Measurements from ENCODE around the gene CFD.
"Not testable (repeated sequence)": the region's sequence is repeated elsewhere in the genome, so short reads cannot be mapped to it uniquely, and the experiment has no call there.

The CFD gene

DNA sequence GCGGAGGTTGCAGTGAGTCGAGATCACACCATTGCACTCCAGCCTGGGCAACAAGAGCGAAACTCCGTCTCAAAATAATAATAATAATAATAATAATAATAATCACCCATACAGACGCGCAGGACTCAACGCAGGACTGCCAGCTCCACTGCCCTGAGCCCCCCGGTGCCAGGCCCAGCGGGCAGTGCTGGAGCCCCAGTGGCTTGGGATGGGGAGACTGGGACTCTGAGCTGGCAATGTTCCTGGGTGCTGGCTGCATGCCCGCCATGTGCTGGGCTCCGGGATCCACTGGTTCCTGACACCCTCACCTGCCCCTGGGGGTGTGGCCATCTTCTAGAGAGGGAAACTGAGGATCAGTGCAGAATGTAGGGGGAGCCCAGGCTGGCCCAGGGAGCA lies 32.2 kb upstream of the CFD start:
- no peak for DNase-seq

DNA sequence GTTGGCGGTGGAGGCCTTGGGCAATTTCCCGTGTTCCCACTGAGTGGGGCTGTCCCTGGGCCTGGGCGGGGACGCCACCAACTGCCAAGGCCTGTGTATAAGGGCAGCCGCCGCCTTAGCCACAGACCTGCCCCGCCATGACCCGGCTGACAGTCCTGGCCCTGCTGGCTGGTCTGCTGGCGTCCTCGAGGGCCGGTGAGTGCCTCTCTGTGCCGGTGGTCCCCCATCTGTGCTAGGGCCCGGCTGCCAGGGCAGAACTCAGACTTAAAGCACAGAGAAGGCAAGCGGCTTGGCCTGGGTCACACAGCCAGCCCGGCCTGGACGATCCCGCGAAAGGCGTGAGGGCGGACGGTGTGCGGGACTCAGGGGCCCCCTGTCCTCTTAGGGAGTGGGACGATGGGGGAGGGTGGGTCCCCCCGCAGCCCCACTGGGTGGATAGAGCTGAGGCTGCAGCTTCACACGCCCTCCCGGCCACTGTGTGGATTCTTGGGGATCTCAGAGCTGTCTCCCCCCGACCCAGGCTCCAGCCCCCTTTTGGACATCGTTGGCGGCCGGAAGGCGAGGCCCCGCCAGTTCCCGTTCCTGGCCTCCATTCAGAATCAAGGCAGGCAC lies 31.6 kb upstream of the CFD start, which contains the start of gene AZU1:
AZU1 (plus strand) TSS at position 128 of the 612 bp plus-strand sequence; CDS start at position 138, 10 bp downstream.
- DNase-seq, result no peak

DNA sequence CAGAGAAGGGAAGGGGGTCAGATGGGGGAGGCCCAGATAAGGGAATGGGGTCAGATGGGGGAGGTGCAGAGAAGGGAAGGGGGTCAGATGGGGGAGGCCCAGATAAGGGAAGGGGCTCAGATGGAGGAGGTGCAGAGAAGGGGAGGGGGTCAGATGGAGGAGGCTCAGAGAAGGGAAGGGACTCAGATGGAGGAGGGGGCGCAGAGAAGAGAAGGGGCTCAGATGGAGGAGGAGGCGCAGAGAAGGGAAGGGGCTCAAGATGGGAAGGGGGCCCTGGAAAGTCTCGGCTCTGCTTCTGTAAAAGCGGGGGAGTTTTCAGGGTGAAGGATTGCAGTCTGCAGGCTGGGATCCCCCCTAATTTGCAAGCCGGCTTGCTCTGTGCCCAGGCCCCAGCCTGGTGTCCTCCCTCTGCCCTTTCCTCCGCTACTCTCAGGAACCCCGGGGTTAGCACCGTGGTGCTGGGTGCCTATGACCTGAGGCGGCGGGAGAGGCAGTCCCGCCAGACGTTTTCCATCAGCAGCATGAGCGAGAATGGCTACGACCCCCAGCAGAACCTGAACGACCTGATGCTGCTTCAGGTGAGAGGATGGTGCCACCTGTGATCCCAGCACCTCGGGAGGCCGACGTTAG lies 30.2 kb upstream of the CFD start:
- DNase-seq, result no peak

DNA sequence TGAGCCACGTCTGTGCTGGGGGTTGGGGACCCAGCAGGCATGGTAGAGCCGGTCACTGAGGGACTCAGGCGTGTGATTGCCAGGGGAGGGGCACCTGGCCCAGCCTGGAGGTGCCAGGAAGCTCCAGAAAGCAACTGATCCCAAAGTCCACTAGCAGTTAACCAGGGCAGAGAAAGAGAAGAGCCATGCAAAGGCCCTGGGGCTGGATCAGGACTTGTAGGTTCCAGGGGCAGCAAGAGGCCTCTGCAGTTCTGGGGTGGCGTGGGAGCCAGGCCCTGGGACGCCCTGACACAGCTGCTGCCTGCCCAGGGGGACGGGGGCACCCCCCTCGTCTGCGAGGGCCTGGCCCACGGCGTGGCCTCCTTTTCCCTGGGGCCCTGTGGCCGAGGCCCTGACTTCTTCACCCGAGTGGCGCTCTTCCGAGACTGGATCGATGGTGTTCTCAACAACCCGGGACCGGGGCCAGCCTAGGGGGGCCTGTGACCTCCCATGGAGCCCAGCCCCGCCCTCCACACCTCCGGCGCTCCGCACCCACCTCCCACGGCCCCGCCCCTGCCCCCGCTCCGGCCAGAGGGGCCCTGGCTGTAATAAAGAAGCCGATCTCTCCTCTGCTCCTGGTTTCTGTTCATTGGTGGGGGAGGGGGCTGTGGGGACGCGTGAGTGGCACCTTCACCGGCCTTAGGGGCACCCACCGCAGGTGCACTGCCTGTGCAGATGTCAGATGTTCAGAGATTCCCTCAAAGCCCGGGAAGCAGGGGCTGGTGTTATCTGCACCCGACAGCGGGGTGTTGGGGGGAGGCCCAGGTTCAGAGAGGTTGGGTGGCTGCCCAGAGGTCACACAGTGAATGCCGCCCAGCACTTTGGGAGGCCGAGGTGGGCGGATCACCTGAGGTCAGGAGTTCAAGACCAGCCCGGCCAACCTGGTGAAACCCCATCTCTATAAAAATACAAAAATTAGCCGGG lies 27.8 kb upstream of the CFD start:
- DNase-seq, result no peak

DNA sequence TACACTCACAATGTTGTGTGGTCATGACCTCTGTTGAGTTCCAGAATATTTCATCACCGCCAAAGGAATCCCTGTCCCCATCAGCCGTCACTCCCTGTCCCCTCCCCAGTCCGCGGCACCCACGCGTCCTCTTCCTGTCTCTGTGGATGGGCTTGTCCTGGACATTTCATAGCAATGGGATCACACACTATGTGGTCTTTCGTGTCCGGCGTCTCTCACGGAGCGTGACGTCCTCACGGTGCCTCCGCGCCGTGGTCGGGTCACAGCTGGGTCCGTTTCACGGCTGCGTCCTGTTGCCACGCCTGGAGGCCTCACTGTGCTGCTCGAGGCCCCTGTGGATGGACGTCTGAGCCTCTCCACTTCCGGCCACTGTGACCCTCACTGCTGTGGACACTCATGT lies 25.2 kb upstream of the CFD start:
- DNase-seq, result no peak

DNA sequence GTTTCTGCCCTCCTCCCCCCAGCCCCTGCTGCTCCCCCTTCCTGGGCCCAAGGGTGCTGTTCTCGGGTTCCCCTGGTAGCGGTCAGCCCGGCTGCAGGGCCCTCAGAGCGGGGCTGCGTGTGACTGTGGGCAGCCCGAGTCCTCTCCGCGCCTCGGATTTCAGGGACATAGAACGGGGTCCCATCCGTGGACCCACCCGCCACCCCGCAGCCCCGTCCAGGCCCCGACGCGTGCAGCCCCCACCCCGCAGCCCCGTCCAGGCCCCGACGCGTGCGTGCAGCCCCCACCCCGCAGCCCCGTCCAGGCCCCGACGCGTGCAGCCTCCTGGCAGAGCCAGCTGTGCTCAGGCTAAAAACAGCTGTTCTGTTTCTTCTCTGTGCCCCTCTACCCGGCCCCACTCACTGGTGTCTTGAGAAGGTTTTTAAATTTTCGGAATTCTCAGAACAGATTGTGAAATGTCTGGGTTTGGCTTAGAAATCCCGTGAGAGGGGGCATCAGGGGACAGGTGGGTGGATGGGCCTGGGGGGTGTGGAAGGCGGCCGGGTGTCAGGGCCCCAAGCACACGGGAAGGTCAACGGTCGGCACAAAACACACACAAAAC lies 24.2 kb upstream of the CFD start:
- no peak for DNase-seq

DNA sequence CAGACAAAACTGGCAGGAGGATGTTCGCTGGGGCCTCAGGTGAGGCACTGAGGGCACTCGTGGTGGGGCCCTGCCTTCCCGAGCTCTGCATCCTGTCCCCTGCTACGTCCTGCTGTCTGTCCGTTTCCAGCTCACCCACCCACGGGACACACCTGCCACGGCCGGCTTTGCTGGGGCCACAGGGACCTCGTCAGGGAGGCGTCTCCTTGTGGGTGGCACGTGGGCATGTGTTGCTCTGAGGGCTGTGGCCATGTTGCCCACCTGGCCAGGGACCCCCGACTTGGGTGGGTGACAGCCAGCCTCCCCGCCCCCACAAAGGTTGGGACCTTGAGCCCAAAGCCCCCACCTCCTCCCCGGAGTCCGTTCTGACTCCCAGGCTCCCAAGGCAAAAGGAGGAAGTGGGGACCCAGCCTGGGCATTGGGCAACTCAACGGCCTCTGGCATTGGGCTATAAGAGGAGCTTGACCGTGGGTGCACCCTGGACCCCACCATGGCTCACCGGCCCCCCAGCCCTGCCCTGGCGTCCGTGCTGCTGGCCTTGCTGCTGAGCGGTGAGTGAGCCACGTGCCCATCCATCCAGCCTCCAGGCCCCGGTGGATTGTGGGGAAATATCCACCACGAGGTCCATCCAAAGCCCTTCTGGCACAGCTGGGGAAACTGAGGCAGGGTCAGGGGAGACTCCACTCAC lies 18.8 kb upstream of the CFD start, which contains the start of gene PRTN3:
PRTN3 (plus strand) TSS at position 481 of the 688 bp plus-strand sequence; CDS start at position 491, 10 bp downstream.
- DNase-seq, result no peak

DNA sequence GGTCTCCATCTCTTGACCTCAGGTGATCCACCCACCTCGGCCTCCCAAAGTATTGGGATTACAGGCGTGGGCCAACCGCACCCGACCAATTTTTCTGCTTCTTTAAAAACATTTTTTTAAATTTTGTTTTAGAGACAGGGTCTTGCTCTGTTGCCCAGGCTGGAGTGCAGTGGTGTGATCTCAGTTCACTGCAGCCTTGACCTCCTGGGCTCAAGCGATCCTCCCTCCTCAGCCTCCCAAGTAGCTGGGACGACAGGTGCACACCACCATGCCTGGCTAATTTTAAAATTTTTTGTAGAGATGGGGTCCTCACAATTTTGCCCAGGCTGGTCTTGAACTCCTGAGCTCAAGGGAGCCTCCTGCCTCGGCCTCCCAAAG lies 16.7 kb upstream of the CFD start:
- DNase-seq, result not testable (repeated sequence)

DNA sequence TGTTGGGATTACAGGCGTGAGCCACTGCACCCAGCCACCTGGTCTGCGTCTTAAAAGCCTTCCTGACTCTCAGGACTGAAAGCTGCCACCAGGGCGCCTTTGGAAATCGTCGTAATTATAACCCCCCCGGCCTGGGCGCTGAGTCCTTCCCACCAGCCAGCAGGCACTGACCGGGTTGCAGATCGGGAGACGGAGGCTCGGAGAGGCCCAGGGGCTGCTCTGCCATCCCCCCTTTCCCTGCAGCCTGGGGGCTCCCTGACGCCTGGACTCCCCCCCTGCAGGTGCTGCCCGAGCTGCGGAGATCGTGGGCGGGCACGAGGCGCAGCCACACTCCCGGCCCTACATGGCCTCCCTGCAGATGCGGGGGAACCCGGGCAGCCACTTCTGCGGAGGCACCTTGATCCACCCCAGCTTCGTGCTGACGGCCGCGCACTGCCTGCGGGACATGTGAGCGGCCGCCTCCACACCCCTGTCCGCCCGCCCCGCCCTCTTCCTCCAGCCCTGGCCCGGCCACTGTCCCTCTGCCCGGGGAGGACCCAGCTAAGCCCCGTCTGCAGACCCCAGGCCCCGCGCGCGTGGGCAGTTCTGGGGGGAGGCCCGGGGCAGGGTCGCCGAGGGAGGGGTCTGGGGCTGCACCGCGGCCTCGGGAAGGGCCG lies 16.2 kb upstream of the CFD start:
- no peak for DNase-seq

DNA sequence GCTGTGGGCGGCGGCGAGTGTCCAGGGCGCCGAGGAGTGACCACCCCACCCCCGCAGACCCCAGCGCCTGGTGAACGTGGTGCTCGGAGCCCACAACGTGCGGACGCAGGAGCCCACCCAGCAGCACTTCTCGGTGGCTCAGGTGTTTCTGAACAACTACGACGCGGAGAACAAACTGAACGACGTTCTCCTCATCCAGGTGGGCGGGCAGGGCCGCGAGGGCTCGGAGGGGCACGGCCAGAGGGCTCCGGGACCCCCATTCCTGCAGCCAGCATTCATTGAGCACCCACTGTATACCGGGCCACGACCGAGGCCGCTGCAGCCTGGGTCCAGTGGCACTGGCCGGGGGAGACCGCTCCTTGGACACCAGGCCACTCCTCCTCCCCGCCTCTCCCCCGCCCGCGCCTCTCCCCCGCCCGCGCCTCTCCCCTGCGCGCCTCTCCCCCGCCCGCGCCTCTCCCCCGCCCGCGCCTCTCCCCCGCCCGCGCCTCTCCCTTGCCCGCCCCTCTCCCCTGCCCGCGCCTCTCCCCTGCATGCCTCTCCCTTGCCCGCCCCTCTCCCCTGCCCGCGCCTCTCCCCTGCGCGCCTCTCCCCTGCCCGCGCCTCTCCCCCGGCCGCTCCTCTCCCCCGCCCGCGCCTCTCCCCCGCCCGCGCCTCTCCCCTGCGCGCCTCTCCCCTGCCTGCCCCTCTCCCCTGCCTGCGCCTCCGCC lies 15.5 kb upstream of the CFD start:
- DNase-seq, result no peak

DNA sequence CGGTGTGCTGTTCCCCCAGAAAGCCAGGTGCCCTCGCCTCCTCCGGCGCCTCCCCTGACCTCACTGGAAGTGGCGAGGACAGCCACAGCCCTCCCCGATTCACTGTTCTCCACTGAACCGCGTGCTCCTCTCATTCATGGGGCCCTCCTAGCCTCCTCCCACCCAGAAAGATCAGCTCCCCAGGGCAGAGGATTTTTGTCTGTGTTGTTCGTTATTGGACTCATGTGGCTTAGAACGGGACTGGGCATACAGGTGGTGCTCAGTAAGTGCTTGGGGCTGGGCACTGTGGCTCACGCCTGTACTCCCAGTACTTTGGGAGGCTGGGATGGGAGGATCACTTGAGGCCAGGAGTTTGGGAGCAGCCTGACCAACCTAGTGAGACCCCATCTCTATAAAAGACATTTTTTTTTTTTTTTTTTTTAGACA lies 14.9 kb upstream of the CFD start:
- no peak for DNase-seq

DNA sequence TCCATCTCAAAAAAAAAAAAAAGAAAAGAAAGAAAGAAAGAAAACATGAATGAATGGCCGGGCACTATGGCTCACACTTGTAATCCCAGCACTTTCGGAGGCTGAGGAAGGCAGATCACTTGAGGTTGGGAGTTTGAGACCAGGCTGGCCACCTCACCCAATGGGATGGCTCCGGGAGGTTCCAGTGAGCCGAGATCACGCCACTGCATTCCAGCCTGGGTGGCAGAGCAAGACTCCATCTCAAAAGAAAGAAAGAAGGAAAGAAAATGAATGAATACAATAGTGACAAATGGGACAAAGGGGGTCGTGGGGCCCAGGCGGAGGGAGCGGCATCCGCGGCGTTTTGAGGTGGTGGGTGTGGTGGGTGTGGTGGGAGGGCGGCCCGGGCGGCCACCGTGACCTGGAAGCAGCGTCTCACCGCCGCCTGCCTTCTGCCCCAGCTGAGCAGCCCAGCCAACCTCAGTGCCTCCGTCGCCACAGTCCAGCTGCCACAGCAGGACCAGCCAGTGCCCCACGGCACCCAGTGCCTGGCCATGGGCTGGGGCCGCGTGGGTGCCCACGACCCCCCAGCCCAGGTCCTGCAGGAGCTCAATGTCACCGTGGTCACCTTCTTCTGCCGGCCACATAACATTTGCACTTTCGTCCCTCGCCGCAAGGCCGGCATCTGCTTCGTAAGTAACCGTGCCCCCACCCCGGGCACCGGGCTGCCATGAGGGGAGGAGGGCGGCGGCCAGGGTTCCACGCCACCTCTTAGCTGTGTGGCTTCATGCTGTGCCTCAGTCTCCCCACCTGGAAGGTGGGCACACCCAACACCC lies 13.6 kb upstream of the CFD start:
- DNase-seq, result no peak

DNA sequence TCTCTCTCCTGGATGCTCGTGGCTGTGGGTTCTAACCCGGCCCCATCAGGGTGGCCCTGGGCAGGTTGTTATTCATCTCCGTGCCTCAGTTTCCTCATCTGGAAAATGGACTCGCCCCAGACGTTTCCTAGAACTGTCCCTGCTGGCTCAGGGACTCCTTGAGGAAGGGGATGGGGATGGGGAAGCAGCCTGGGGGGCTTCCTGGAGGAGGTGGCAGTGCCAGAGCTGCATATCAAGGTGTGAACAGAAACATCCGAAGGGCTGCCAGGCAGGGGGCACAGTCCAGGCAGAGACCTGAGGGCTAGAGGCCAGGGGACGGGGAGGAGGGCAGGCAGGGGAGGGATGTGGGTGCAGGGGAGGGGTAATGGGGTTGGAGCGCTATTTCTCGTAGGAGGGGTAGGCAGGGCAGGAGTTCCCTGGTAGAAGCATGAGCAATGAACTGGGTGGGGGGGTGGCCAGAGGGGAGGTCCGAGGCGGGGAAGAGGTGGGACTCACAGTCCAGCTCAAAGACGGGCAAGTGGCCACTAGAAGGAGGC lies 11.0 kb upstream of the CFD start:
- no peak for DNase-seq

DNA sequence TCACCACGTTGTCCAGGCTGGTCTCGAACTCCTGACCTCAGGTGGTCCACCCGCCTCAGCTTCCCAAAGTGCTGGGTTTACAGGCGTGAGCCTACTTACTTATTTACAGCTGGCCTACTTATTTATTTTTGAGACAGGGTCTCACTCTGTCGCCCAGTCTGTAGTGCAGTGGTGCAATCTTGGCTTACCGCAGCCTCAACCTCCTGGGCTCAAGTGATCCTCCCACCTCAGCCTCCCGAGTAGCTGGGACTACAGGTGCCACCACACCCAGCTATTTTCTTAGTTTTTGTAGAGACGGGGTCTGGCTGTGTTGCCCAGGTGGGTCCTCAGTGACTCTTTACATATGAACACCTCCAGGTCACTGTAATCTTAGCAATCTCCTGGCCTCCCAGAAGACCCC lies 10.3 kb upstream of the CFD start:
- DNase-seq, result not testable (repeated sequence)

DNA sequence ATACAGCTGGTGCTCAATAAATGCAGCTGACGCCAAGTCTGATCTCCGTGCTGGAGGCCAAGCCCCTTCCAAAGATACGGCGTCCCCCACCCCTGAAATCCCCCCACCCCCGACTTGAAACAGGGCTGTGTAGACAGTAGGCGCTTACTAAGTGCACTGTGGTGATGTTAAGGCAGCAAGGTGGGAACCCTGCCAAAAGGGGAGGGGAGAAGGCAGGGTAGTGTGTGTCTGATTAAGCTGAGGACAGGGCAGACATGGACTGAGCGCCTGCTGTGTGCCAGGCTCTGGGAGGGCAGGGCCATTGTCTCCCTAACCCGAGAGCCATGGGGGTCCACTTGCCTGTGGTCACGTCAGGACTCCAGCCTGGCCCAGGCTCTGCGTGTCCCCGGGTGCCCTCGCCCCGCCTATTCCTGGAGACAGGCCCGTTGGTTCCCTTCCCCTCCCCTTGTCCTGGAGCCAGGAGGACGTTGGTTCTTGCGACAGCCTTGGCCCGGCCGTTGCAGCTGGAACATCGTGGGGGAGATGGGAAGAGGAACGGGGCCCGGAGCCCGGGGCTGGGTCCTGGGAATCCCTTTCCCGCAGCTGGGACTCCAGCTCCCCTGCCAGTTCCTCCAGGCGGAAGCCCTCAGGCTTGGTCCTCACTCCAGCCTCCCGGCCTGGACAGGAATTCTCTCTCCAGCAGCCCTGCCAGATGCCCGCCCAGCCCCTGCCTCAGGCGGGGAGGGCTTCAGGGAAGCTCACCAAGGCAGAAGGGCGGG lies 9.1 kb upstream of the CFD start:
- DNase-seq, result no peak

DNA sequence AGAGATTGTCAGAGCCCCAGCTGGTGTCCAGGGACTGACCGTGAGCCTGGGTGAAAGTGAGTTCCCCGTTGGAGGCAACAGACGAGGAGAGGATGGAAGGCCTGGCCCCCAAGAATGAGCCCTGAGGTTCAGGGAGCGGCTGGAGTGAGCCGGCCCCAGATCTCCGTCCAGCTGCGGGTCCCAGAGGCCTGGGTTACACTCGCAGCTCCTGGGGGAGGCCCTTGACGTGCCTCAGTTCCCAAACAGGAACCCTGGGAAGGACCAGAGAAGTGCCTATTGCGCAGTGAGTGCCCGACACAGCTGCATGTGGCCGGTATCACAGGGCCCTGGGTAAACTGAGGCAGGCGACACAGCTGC lies 8.5 kb upstream of the CFD start:
- no peak for DNase-seq

DNA sequence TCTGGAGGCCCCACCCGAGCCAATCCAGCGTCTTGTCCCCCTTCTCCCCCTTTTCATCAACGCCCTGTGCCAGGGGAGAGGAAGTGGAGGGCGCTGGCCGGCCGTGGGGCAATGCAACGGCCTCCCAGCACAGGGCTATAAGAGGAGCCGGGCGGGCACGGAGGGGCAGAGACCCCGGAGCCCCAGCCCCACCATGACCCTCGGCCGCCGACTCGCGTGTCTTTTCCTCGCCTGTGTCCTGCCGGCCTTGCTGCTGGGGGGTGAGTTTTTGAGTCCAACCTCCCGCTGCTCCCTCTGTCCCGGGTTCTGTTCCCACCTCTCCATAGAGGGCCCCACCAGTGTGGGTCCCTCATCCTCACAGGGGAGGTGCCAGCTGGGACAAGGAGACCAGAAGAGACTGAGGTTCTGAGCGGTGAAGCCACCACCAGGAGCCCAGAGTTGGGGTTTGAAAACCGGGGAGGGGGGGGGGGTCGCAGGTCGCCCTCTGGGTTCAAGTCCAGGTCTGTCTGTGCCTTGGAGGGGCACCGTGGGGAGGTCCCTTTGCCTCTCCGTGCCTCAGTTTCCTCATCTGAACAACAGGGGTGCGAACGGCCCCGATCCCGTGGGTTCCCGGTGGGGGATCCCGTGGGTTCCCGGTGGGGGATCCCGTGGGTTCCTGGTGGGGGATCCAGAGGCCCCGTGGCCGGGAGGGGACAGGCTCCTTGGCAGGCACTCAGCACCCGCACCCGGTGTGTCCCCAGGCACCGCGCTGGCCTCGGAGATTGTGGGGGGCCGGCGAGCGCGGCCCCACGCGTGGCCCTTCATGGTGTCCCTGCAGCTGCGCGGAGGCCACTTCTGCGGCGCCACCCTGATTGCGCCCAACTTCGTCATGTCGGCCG lies 7.1 kb upstream of the CFD start, which contains the start of gene ELANE:
ELANE (plus strand) TSS at position 168 of the 878 bp plus-strand sequence; CDS start at position 194, 26 bp downstream.
- DNase-seq, result no peak

DNA sequence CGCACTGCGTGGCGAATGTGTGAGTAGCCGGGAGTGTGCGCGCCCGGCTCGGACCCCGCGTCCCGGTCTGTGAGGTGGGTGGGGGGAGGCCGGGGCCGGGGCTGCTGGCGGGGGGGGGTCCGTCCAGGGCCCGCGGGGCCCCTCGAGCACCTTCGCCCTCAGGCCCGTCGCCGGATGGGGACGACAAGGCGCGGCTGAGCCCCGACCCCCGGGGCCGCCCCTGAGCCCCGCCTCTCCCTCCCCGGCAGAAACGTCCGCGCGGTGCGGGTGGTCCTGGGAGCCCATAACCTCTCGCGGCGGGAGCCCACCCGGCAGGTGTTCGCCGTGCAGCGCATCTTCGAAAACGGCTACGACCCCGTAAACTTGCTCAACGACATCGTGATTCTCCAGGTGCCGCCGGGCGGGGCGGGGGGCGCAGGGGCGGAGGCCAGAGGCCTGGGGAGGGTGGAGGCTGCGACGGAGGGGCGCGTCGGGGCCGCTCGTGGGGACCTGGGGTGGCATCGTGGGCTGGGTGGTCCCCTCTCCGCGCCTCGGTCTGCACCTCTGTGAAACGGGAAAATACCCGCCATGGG lies 6.4 kb upstream of the CFD start:
- no peak for DNase-seq

Measured in activated effector memory CD4-positive, alpha-beta T cell treated with Interleukin-2 at 50 U/mL for 16 hours (primary cell).